Esophagus (tissue), 2 donors: ENCODE data around the gene PGA5. TPM values are rescaled to one million over a fixed set of nuclear protein-coding genes. Genes with fewer than 3 reads are reported as not detected.

Source experiments
- H3K27ac ChIP-seq, 2 donors: one replicate each; pipeline ENCODE4 v1.5.1; 2013; ENCODE audit warnings: low read depth in 2 of 2, mild to moderate bottlenecking in 2 of 2, inconsistent platforms in 1 of 2, low read length in 1 of 2, moderate library complexity in 1 of 2
- H3K27me3 ChIP-seq, 2 donors: one replicate each; pipeline ENCODE4 v1.6.1; 2013; ENCODE audit warnings: low read length in 2 of 2, control low read depth in 1 of 2, mild to moderate bottlenecking in 1 of 2; ENCODE audit not compliant: insufficient read depth in 2 of 2, control insufficient read depth in 1 of 2
- H3K36me3 ChIP-seq, 2 donors: one replicate each; pipeline ENCODE4 v1.6.1; 2013; ENCODE audit warnings: low read length in 1 of 2; ENCODE audit not compliant: control insufficient read depth in 2 of 2, insufficient read depth in 2 of 2
- H3K4me1 ChIP-seq, 2 donors: one replicate each; pipeline ENCODE4 v1.6.1; 2013; ENCODE audit warnings: low read length in 1 of 2; ENCODE audit not compliant: control insufficient read depth in 2 of 2, insufficient read depth in 2 of 2
- H3K4me3 ChIP-seq, 2 donors: one replicate each; pipeline ENCODE4 v1.5.1; 2013; ENCODE audit warnings: low read length in 2 of 2, mild to moderate bottlenecking in 2 of 2, low read depth in 1 of 2, moderate library complexity in 1 of 2
- H3K9me3 ChIP-seq, 2 donors: one replicate each; pipeline ENCODE4 v1.6.1; 2013; ENCODE audit warnings: mild to moderate bottlenecking in 2 of 2, low read depth in 1 of 2, low read length in 1 of 2, moderate library complexity in 1 of 2; ENCODE audit not compliant: control insufficient read depth in 2 of 2, insufficient read depth in 1 of 2
- WGBS, 2 donors: extraction: QIAGEN DNeasy Blood & Tissue Kit; methylation state at CpG; one replicate each; pipeline ENCODE4 v1.1.7; 2013; 5-methylcytosine and 5-hydroxymethylcytosine counted together
- polyA plus RNA-seq, 2 donors: library from polyadenylated mRNA; stranded (reverse); fragments of 200-250 nt; gene quantifications; one replicate each; pipeline ENCODE4 v1.2.3, GENCODE V29; 2013
- donor health status: healthy with polysubstance abuse.
- donor health status: Bipolar disorder and iron deficiency.

Gene PGA5
- polyA plus RNA-seq, 2 donors: 0.11 to 3.2 TPM

DNA sequence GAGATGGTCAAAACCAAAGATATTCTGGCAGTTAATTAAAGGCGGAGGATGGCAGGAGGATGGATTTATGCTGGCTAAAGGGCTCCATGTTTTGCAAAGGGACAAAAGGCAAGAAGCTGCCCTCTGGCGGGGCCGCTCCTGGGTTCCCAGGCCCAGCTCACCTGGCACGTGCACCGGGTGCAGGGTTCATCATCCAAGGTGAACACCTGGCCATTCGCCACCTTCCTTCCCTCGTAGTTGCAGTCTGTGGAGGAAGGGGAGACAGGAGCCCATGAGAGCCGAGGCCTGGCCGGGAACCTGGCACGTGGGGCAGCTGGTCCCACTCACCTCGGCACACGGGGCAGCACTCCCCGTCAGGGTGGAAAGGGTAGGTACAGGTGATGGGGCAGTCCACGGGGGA lies 23.8 kb downstream of the PGA5 start:
- Histone ChIP-seq H3K4me3 (no peak overlapping the region), H3K27me3 (no peaks in the 10 kb centered on the region), H3K4me1 (no peaks in the 10 kb centered on the region), H3K27ac (no peak overlapping the region), H3K9me3 (no peaks in the 10 kb centered on the region), H3K36me3 (no peaks in the 10 kb centered on the region)
- WGBS, 2 donors: 81 to 92% methylated on average over 14 of the region's 14 CpGs

- Histone ChIP-seq H3K4me3 (no peak overlapping the region), H3K27me3 (no peaks in the 10 kb centered on the region), H3K4me1 (no peaks in the 10 kb centered on the region), H3K36me3 (no peaks in the 10 kb centered on the region), H3K9me3 (no peaks in the 10 kb centered on the region), H3K27ac (no peak overlapping the region)
- WGBS, 2 donors: 77 to 95% methylated on average over 14 of the region's 14 CpGs
Measured at GRCh38 chr11:61265357-61265756, 24.4 kb downstream of the PGA5 start.

- Histone ChIP-seq H3K27ac (no peak overlapping the region), H3K36me3 (no peaks in the 10 kb centered on the region), H3K9me3 (no peaks in the 10 kb centered on the region), H3K4me1 (no peaks in the 10 kb centered on the region), H3K4me3 (no peak overlapping the region), H3K27me3 (no peaks in the 10 kb centered on the region)
- WGBS, 2 donors: 75% methylated on average over 4 of the region's 4 CpGs
Measured at GRCh38 chr11:61266602-61267001, 25.6 kb downstream of the PGA5 start.

GRCh38 chr11:61267437-61267841 lies 26.5 kb downstream of the PGA5 start:
- 62 to 63% methylated on average over 6 of the region's 6 CpGs for WGBS, 2 donors
- no peak overlapping the region for H3K4me3 ChIP-seq
- no peaks in the 10 kb centered on the region for H3K9me3 ChIP-seq
- H3K27ac ChIP-seq: no peak overlapping the region
- H3K36me3 ChIP-seq: no peaks in the 10 kb centered on the region
- H3K27me3 ChIP-seq: no peaks in the 10 kb centered on the region
- no peaks in the 10 kb centered on the region for H3K4me1 ChIP-seq

- Histone ChIP-seq H3K4me3 (no peak overlapping the region), H3K27ac (no peak overlapping the region), H3K27me3 (no peaks in the 10 kb centered on the region), H3K9me3 (no peaks in the 10 kb centered on the region), H3K36me3 (no peaks in the 10 kb centered on the region), H3K4me1 (peaks cover 5 to 8% of the 10 kb centered on the region in 2 donors)
- WGBS, 2 donors: 91% methylated on average over 15 of the region's 15 CpGs
Measured at GRCh38 chr11:61268588-61269250, 27.7 kb downstream of the PGA5 start.

- Histone ChIP-seq H3K27me3 (no peaks in the 10 kb centered on the region), H3K36me3 (no peaks in the 10 kb centered on the region), H3K4me1 (peaks cover 5 to 15% of the 10 kb centered on the region in 2 donors), H3K4me3 (no peak overlapping the region), H3K27ac (no peak overlapping the region), H3K9me3 (no peaks in the 10 kb centered on the region)
- 84 to 88% methylated on average over 7 of the region's 7 CpGs for WGBS, 2 donors
Measured at GRCh38 chr11:61270354-61271076, 29.5 kb downstream of the PGA5 start.

GRCh38 chr11:61272731-61273130 lies 31.8 kb downstream of the PGA5 start:
- H3K4me3 ChIP-seq: no peak overlapping the region
- no peaks in the 10 kb centered on the region for H3K36me3 ChIP-seq
- no peaks in the 10 kb centered on the region for H3K27me3 ChIP-seq
- no peaks in the 10 kb centered on the region for H3K9me3 ChIP-seq
- peaks cover 5 to 15% of the 10 kb centered on the region in 2 donors for H3K4me1 ChIP-seq
- WGBS, 2 donors: 85 to 89% methylated on average over 3 of the region's 3 CpGs
- no peak overlapping the region for H3K27ac ChIP-seq

- H3K27me3 ChIP-seq: no peaks in the 10 kb centered on the region
- no peaks in the 10 kb centered on the region for H3K36me3 ChIP-seq
- peaks cover 5 to 15% of the 10 kb centered on the region in 2 donors for H3K4me1 ChIP-seq
- H3K27ac ChIP-seq: peak overlapping the region in 1 of 2 donors; percentile 1
- 46 to 65% methylated on average over 16 of the region's 16 CpGs for WGBS, 2 donors
- no peaks in the 10 kb centered on the region for H3K9me3 ChIP-seq
- no peak overlapping the region for H3K4me3 ChIP-seq
Measured at GRCh38 chr11:61273178-61274078, 32.5 kb downstream of the PGA5 start.

DNA sequence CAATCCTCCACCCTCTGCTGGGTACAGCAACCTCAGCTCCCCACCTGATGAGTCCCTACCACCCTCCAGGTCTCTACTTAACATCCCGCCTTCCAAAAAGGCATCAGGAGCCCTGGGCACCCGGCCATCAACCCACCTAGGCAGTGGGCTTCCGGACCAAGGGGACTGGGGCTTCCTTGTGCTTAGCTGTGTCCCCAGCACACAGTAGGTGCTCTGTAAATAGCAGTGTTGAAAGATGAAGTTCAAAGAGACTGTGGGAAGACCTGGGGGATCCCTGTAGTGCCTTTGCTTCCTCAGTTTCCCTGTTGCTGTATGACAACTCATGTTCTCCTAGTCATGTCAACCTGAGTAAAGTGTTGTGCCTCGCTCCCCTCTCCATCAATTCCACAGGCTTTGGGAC lies 33.1 kb downstream of the PGA5 start:
- no peaks in the 10 kb centered on the region for H3K36me3 ChIP-seq
- H3K27ac ChIP-seq: no peak overlapping the region
- WGBS, 2 donors: 86 to 88% methylated on average over 4 of the region's 4 CpGs

More for the DNA sequence above, 33.1 kb downstream of the PGA5 start:
- no peaks in the 10 kb centered on the region for H3K9me3 ChIP-seq
- no peak overlapping the region for H3K4me3 ChIP-seq
- peaks cover 5 to 15% of the 10 kb centered on the region in 2 donors for H3K4me1 ChIP-seq
- no peaks in the 10 kb centered on the region for H3K27me3 ChIP-seq
